Measurements from ENCODE around the gene CTRB1.

- TF ChIP-seq CTCF (conservative IDR thresholded peaks at IDR 0.05) (no peak), ZFX (IDR thresholded peaks at IDR 0.05) (no peak)
Measured at GRCh38 chr16:75202069-75202590, 16.7 kb upstream of the CTRB1 start.
